ENCODE measurements around the gene ENTPD8.

ENTPD8 gene

GRCh38 chr9:137403269-137403668, 37.9 kb downstream of the ENTPD8 start:
- H3K4me3 ChIP-seq (ENCODE audit: low read length), result no peak overlapping the region
- no peak for TF ChIP-seq ZNF274 (IDR thresholded peaks at IDR 0.05; ENCODE audit: low read depth, low read length)

- no peak for TF ChIP-seq ZNF274 (IDR thresholded peaks at IDR 0.05; ENCODE audit: low read depth, low read length)
- H3K4me3 ChIP-seq (ENCODE audit: low read length), result no peak overlapping the region
Observed at GRCh38 chr9:137402746-137403145, 38.4 kb downstream of the ENTPD8 start.

GRCh38 chr9:137398561-137399468, 42.3 kb downstream of the ENTPD8 start:
- no peak for TF ChIP-seq ZNF274 (IDR thresholded peaks at IDR 0.05; ENCODE audit: low read depth, low read length)
- H3K4me3 ChIP-seq (ENCODE audit: low read length), result no peak overlapping the region

- TF ChIP-seq ZNF274 (IDR thresholded peaks at IDR 0.05; ENCODE audit: low read depth, low read length), result no peak
- no peak overlapping the region for H3K4me3 ChIP-seq (ENCODE audit: low read length)
Observed at GRCh38 chr9:137397675-137398423, 43.3 kb downstream of the ENTPD8 start.

- TF ChIP-seq ZNF274 (IDR thresholded peaks at IDR 0.05; ENCODE audit: low read depth, low read length), result no peak
Observed at GRCh38 chr9:137396634-137397367, 44.4 kb downstream of the ENTPD8 start.

GRCh38 chr9:137396227-137396626, 44.9 kb downstream of the ENTPD8 start:
- H3K4me3 ChIP-seq (ENCODE audit: low read length), result no peak overlapping the region
- no peak for TF ChIP-seq ZNF274 (IDR thresholded peaks at IDR 0.05; ENCODE audit: low read depth, low read length)

More at GRCh38 chr9:137396634-137397367, 44.4 kb downstream of the ENTPD8 start:
- H3K4me3 ChIP-seq (ENCODE audit: low read length), result no peak overlapping the region

- H3K4me3 ChIP-seq (ENCODE audit: low read length), result no peak overlapping the region
- no peak for TF ChIP-seq ZNF274 (IDR thresholded peaks at IDR 0.05; ENCODE audit: low read depth, low read length)
Observed at GRCh38 chr9:137395666-137396010, 45.5 kb downstream of the ENTPD8 start.

- no peak for TF ChIP-seq ZNF274 (IDR thresholded peaks at IDR 0.05; ENCODE audit: low read depth, low read length)
- H3K4me3 ChIP-seq (ENCODE audit: low read length), result no peak overlapping the region
Observed at GRCh38 chr9:137394866-137395665, 46.1 kb downstream of the ENTPD8 start.

GRCh38 chr9:137393176-137394150, 47.7 kb downstream of the ENTPD8 start:
- H3K4me3 ChIP-seq (ENCODE audit: low read length), result no peak overlapping the region
- TF ChIP-seq ZNF274 (IDR thresholded peaks at IDR 0.05; ENCODE audit: low read depth, low read length), result no peak

- no peak overlapping the region for H3K4me3 ChIP-seq (ENCODE audit: low read length)
- no peak for TF ChIP-seq ZNF274 (IDR thresholded peaks at IDR 0.05; ENCODE audit: low read depth, low read length)
Observed at GRCh38 chr9:137392232-137393007, 48.7 kb downstream of the ENTPD8 start.

GRCh38 chr9:137391411-137391754, 49.8 kb downstream of the ENTPD8 start:
- H3K4me3 ChIP-seq (ENCODE audit: low read length), result no peak overlapping the region
- TF ChIP-seq ZNF274 (IDR thresholded peaks at IDR 0.05; ENCODE audit: low read depth, low read length), result no peak
